ENCODE measurements around the gene SRPX. TPM values are rescaled to one million over a fixed set of nuclear protein-coding genes. Genes with fewer than 3 reads are reported as not detected.

The SRPX gene
- total RNA-seq, 1 experiment from 2014 or later, result 2.2 TPM

- Mint-ChIP-seq H3K4me3 (ENCODE audit: unreplicated experiment) (no peak overlapping the region), H3K4me1 (ENCODE audit: low read depth, unreplicated experiment) (no peaks in the 10 kb centered on the region), H3K27ac (ENCODE audit: unreplicated experiment) (no peak overlapping the region), H3K27me3 (ENCODE audit: insufficient read depth, unreplicated experiment) (peaks cover 6% of the 10 kb centered on the region), H3K36me3 (ENCODE audit: insufficient read depth, unreplicated experiment) (no peaks in the 10 kb centered on the region), H3K9me3 (ENCODE audit: unreplicated experiment) (no peaks in the 10 kb centered on the region)
- CTCF ChIA-PET, result interaction anchor here (0.6 to 0.7 kb wide), 2 partner anchors 10 to 281 kb away, joined by 3 to 4 read pairs; no protein-coding TSS in a partner anchor
- Histone ChIP-seq H3K27me3 (replicated peaks; ENCODE audit: control insufficient read depth, insufficient read depth, low read length) (no peaks in the 10 kb centered on the region), H3K4me1 (no peaks in the 10 kb centered on the region), H3K36me3 (ENCODE audit: control insufficient read depth, insufficient read depth, low read length) (no peaks in the 10 kb centered on the region), H3K9me3 (no peaks in the 10 kb centered on the region), H3K4me3 (ENCODE audit: low read depth, low read length) (no peak overlapping the region)
- intact Hi-C loops (cut with micrococcal nuclease; ENCODE audit: unreplicated experiment), result no loop called here
- BruUV-seq (replicated peaks), result no TSS peak
- DNase-seq, result no peak
- POLR2A ChIA-PET, result no interaction called here
- TF ChIP-seq CTCF (IDR thresholded peaks at IDR 0.05; ENCODE audit: insufficient read depth in 1 of 2, low read depth in 1 of 2, low read length in 1 of 2, severe bottlenecking in 1 of 2, unreplicated experiment in 1 of 2), result no peak
Measured at GRCh38 chrX:38225093-38225492, 4.4 kb upstream of the SRPX start.

GRCh38 chrX:38224160-38224559 lies 3.5 kb upstream of the SRPX start:
- TF ChIP-seq CTCF (IDR thresholded peaks at IDR 0.05; ENCODE audit: insufficient read depth in 1 of 2, low read depth in 1 of 2, low read length in 1 of 2, severe bottlenecking in 1 of 2, unreplicated experiment in 1 of 2), result no peak
- no peaks in the 10 kb centered on the region for H3K36me3 Mint-ChIP-seq (ENCODE audit: insufficient read depth, unreplicated experiment)
- POLR2A ChIA-PET, result no interaction called here
- H3K4me3 Mint-ChIP-seq (ENCODE audit: unreplicated experiment), result no peak overlapping the region
- no peak overlapping the region for H3K27ac Mint-ChIP-seq (ENCODE audit: unreplicated experiment)
- no peaks in the 10 kb centered on the region for H3K4me1 Mint-ChIP-seq (ENCODE audit: low read depth, unreplicated experiment)
- H3K36me3 ChIP-seq (ENCODE audit: control insufficient read depth, insufficient read depth, low read length), result no peaks in the 10 kb centered on the region
- peaks cover 8% of the 10 kb centered on the region for H3K27me3 Mint-ChIP-seq (ENCODE audit: insufficient read depth, unreplicated experiment)
- CTCF ChIA-PET, result no interaction called here
- no peak overlapping the region for H3K4me3 ChIP-seq (ENCODE audit: low read depth, low read length)
- H3K27me3 ChIP-seq (replicated peaks; ENCODE audit: control insufficient read depth, insufficient read depth, low read length), result no peaks in the 10 kb centered on the region
- DNase-seq, result no peak
- no peaks in the 10 kb centered on the region for H3K4me1 ChIP-seq
- no peaks in the 10 kb centered on the region for H3K9me3 ChIP-seq
- intact Hi-C loops (cut with micrococcal nuclease; ENCODE audit: unreplicated experiment), result no loop called here
- H3K9me3 Mint-ChIP-seq (ENCODE audit: unreplicated experiment), result no peaks in the 10 kb centered on the region
- no TSS peak for BruUV-seq (replicated peaks)

- Mint-ChIP-seq H3K9me3 (ENCODE audit: unreplicated experiment) (no peaks in the 10 kb centered on the region), H3K4me3 (ENCODE audit: unreplicated experiment) (peak overlapping the region; percentile 65), H3K4me1 (ENCODE audit: low read depth, unreplicated experiment) (no peaks in the 10 kb centered on the region), H3K27ac (ENCODE audit: unreplicated experiment) (no peak overlapping the region), H3K36me3 (ENCODE audit: insufficient read depth, unreplicated experiment) (no peaks in the 10 kb centered on the region), H3K27me3 (ENCODE audit: insufficient read depth, unreplicated experiment) (peaks cover 7% of the 10 kb centered on the region)
- no peak for TF ChIP-seq CTCF (IDR thresholded peaks at IDR 0.05; ENCODE audit: insufficient read depth in 1 of 2, low read depth in 1 of 2, low read length in 1 of 2, severe bottlenecking in 1 of 2, unreplicated experiment in 1 of 2)
- Histone ChIP-seq H3K27me3 (replicated peaks; ENCODE audit: control insufficient read depth, insufficient read depth, low read length) (no peaks in the 10 kb centered on the region), H3K9me3 (no peaks in the 10 kb centered on the region), H3K4me1 (no peaks in the 10 kb centered on the region), H3K4me3 (ENCODE audit: low read depth, low read length) (no peak overlapping the region), H3K36me3 (ENCODE audit: control insufficient read depth, insufficient read depth, low read length) (no peaks in the 10 kb centered on the region)
- intact Hi-C loops (cut with micrococcal nuclease; ENCODE audit: unreplicated experiment), result no loop called here
- no peak for DNase-seq
- no TSS peak for BruUV-seq (replicated peaks)
- CTCF ChIA-PET, result no interaction called here
- POLR2A ChIA-PET, result no interaction called here
Measured at GRCh38 chrX:38221391-38221929, 789 bp upstream of the SRPX start.
